Inflammatory macrophage treated with lipopolysaccharide for 4 hours (primary cell): ENCODE measurements around the gene IGFL3.
A peak's percentile ranks its signal among the peaks of the same experiment; 100 is the strongest.
"Not testable (repeated sequence)": the region's sequence is repeated elsewhere in the genome, so short reads cannot be mapped to it uniquely, and the experiment has no call there.

ENCODE experiments used
- DNase-seq: peaks from one replicate; pipeline ENCODE4 v3.0.0-alpha.2; 2020

IGFL3 gene

GRCh38 chr19:46124638-46125115 is at the start of gene IGFL3:
IGFL3 (minus strand) TSS chr19:46124688; CDS start chr19:46124649, 39 bp downstream.
- peak; percentile 51 for DNase-seq

GRCh38 chr19:46173886-46174480 is 49.5 kb upstream of the IGFL3 start:
- no peak for DNase-seq

- no peak for DNase-seq
Observed at GRCh38 chr19:46162731-46163130, 38.2 kb upstream of the IGFL3 start.

- not testable (repeated sequence) for DNase-seq
Observed at GRCh38 chr19:46161642-46162257, 37.3 kb upstream of the IGFL3 start.

GRCh38 chr19:46160233-46160775 is 35.8 kb upstream of the IGFL3 start:
- no peak for DNase-seq

GRCh38 chr19:46159418-46160232 is 35.1 kb upstream of the IGFL3 start:
- no peak for DNase-seq

- no peak for DNase-seq
Observed at GRCh38 chr19:46155237-46155636, 30.7 kb upstream of the IGFL3 start.

- no peak for DNase-seq
Observed at GRCh38 chr19:46150606-46151005, 26.1 kb upstream of the IGFL3 start.

GRCh38 chr19:46147791-46148288 is 23.4 kb upstream of the IGFL3 start, which contains the start of gene IGFL2:
IGFL2 (plus strand) TSS chr19:46148238; CDS start chr19:46148279, 41 bp downstream.
- no peak for DNase-seq

GRCh38 chr19:46147166-46147740 is 22.8 kb upstream of the IGFL3 start:
- DNase-seq = no peak

- DNase-seq = no peak
Observed at GRCh38 chr19:46144756-46145155, 20.3 kb upstream of the IGFL3 start.

- DNase-seq = no peak
Observed at GRCh38 chr19:46142294-46142693, 17.8 kb upstream of the IGFL3 start.

GRCh38 chr19:46141421-46141820 is 16.9 kb upstream of the IGFL3 start:
- no peak for DNase-seq

GRCh38 chr19:46137915-46138473 is 13.5 kb upstream of the IGFL3 start:
- no peak for DNase-seq

GRCh38 chr19:46134527-46134926 is 10.0 kb upstream of the IGFL3 start:
- no peak for DNase-seq

GRCh38 chr19:46133777-46134241 is 9.3 kb upstream of the IGFL3 start:
- no peak for DNase-seq

GRCh38 chr19:46133101-46133627 is 8.7 kb upstream of the IGFL3 start:
- DNase-seq = peak; percentile 53

GRCh38 chr19:46132508-46133100 is 8.1 kb upstream of the IGFL3 start:
- no peak for DNase-seq

- no peak for DNase-seq
Observed at GRCh38 chr19:46131485-46132143, 7.1 kb upstream of the IGFL3 start.

GRCh38 chr19:46126086-46126580 is 1.6 kb upstream of the IGFL3 start:
- DNase-seq = peak; percentile 16

- DNase-seq = peak; percentile 16
Observed at GRCh38 chr19:46125447-46125846, 959 bp upstream of the IGFL3 start.
